KMS-11 (cell line): Measurements from ENCODE around the gene SLX1A.

Experiments used
- H2AFZ ChIP-seq: fragments of 200-600 bp; sonication (generic); 2 replicates; pipeline ENCODE4 v1.6.1; 2016; ENCODE audit warnings: antibody characterized with exemption, mixed run types, low read depth
- H3K27ac ChIP-seq: fragments of 200-600 bp; sonication (generic); 2 replicates; pipeline ENCODE4 v1.6.1; 2016; ENCODE audit warnings: mild to moderate bottlenecking, mixed run types
- H3K27me3 ChIP-seq: fragments of 200-600 bp; sonication (generic); 2 replicates; pipeline ENCODE4 v1.6.1; 2017; ENCODE audit warnings: mild to moderate bottlenecking, low read depth, mixed run types, moderate library complexity; ENCODE audit not compliant: insufficient read depth
- H3K36me3 ChIP-seq: fragments of 200-600 bp; sonication (generic); 2 replicates; pipeline ENCODE4 v1.6.1; 2017; ENCODE audit warnings: mild to moderate bottlenecking, mixed run types; ENCODE audit not compliant: insufficient read depth
- H3K4me1 ChIP-seq: fragments of 200-600 bp; sonication (generic); 2 replicates; pipeline ENCODE4 v1.6.1; 2016; ENCODE audit warnings: mild to moderate bottlenecking, low read depth, mixed run types; ENCODE audit not compliant: poor library complexity, severe bottlenecking
- H3K4me2 ChIP-seq: fragments of 200-600 bp; sonication (generic); 2 replicates; pipeline ENCODE4 v1.7.0; 2016; ENCODE audit warnings: mild to moderate bottlenecking, mixed run types
- H3K4me3 ChIP-seq: fragments of 200-600 bp; sonication (generic); IDR thresholded peaks from 2 replicates; pipeline ENCODE4 v1.6.1; 2017; ENCODE audit warnings: low read depth, low read length, mixed read lengths; ENCODE audit not compliant: insufficient read depth
- H3K79me2 ChIP-seq: fragments of 200-600 bp; sonication (generic); 2 replicates; pipeline ENCODE4 v1.6.1; 2016; ENCODE audit warnings: low read depth, mixed run types; ENCODE audit not compliant: insufficient read depth
- H3K9ac ChIP-seq: fragments of 200-600 bp; sonication (generic); 2 replicates; pipeline ENCODE4 v1.6.1; 2016; ENCODE audit warnings: mild to moderate bottlenecking, mixed run types
- H4K20me1 ChIP-seq: fragments of 200-600 bp; sonication (generic); 2 replicates; pipeline ENCODE4 v1.6.1; 2016; ENCODE audit warnings: mild to moderate bottlenecking, mixed run types; ENCODE audit not compliant: insufficient read depth
- TF ChIP-seq, protein P1 (sequence below): fragments of 200-600 bp; sonication (generic); conservative IDR thresholded peaks from 2 replicates; pipeline ENCODE4 v1.6.1; 2017; ENCODE audit warnings: low read depth, mild to moderate bottlenecking, antibody characterized with exemption, low read length, moderate library complexity, mixed read lengths

Gene SLX1A

GRCh38 chr16:30149250-30149930 is 44.3 kb upstream of the SLX1A start:
- Histone ChIP-seq H2AFZ (no peak overlapping the region), H3K9ac (no peak overlapping the region), H3K79me2 (no peaks in the 10 kb centered on the region), H3K4me2 (no peak overlapping the region), H3K27me3 (no peaks in the 10 kb centered on the region), H3K4me3 (no peak overlapping the region), H3K4me1 (no peaks in the 10 kb centered on the region), H3K27ac (no peak overlapping the region), H3K36me3 (no peaks in the 10 kb centered on the region), H4K20me1 (no peaks in the 10 kb centered on the region)
- TF ChIP-seq, protein P1, sequence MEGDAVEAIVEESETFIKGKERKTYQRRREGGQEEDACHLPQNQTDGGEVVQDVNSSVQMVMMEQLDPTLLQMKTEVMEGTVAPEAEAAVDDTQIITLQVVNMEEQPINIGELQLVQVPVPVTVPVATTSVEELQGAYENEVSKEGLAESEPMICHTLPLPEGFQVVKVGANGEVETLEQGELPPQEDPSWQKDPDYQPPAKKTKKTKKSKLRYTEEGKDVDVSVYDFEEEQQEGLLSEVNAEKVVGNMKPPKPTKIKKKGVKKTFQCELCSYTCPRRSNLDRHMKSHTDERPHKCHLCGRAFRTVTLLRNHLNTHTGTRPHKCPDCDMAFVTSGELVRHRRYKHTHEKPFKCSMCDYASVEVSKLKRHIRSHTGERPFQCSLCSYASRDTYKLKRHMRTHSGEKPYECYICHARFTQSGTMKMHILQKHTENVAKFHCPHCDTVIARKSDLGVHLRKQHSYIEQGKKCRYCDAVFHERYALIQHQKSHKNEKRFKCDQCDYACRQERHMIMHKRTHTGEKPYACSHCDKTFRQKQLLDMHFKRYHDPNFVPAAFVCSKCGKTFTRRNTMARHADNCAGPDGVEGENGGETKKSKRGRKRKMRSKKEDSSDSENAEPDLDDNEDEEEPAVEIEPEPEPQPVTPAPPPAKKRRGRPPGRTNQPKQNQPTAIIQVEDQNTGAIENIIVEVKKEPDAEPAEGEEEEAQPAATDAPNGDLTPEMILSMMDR = no peak

DNA sequence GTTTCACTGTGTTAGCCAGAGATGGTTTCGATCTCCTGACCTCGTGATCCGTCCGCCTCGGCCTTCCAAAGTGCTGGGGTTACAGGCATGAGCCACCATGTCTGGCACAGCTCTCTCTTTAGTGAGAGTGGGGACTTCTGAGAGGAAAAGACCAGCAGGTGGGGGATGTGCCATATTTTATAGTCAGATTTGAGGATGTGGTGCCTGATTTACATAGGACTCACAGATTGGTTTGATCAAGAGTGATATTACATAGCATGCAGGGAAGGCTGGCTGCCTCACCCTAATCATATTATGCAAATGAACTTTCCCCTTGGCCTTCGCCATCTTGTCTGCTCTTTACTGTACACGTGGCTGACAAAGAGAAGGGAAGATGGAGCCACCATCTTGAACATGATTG is 42.6 kb upstream of the SLX1A start:
- no peaks in the 10 kb centered on the region for H3K79me2 ChIP-seq
- H3K36me3 ChIP-seq = no peaks in the 10 kb centered on the region
- no peak overlapping the region for H3K4me3 ChIP-seq
- H3K27ac ChIP-seq = no peak overlapping the region
- no peak overlapping the region for H3K9ac ChIP-seq
- TF ChIP-seq, protein P1 = no peak
- H3K27me3 ChIP-seq = no peaks in the 10 kb centered on the region
- no peak overlapping the region for H2AFZ ChIP-seq
- no peaks in the 10 kb centered on the region for H4K20me1 ChIP-seq
- H3K4me2 ChIP-seq = no peak overlapping the region
- no peaks in the 10 kb centered on the region for H3K4me1 ChIP-seq

GRCh38 chr16:30152517-30152916 is 41.2 kb upstream of the SLX1A start:
- H3K36me3 ChIP-seq = no peaks in the 10 kb centered on the region
- H3K9ac ChIP-seq = no peak overlapping the region
- no peaks in the 10 kb centered on the region for H3K79me2 ChIP-seq
- H2AFZ ChIP-seq = no peak overlapping the region
- H3K27ac ChIP-seq = no peak overlapping the region
- H3K4me2 ChIP-seq = no peak overlapping the region
- TF ChIP-seq, protein P1 = no peak
- H3K27me3 ChIP-seq = no peaks in the 10 kb centered on the region
- H3K4me1 ChIP-seq = no peaks in the 10 kb centered on the region
- no peak overlapping the region for H3K4me3 ChIP-seq
- no peaks in the 10 kb centered on the region for H4K20me1 ChIP-seq

DNA sequence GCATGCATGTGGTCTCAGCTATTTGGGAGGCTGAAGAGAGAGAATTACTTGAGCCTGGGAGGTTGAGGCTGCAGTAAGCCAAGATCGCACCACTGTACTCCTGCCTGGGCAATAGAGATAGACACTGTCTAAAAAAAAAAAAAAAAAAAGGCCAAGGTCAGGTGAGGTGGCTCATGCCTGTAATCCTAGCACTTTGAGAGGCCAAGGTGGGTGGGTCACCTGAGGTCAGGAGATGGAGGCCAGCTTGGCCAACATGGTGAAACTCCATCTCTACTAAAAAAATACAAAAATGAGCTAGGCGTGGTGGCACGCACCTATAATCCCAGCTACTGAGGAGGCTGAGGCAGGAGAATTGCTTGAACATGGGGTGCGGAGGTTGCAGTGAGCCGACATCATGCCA is 38.5 kb upstream of the SLX1A start:
- H3K36me3 ChIP-seq = no peaks in the 10 kb centered on the region
- no peak overlapping the region for H3K4me3 ChIP-seq
- no peaks in the 10 kb centered on the region for H3K79me2 ChIP-seq
- H3K9ac ChIP-seq = no peak overlapping the region
- no peaks in the 10 kb centered on the region for H3K27me3 ChIP-seq
- TF ChIP-seq, protein P1 = no peak
- no peak overlapping the region for H3K4me2 ChIP-seq
- no peaks in the 10 kb centered on the region for H3K4me1 ChIP-seq
- H3K27ac ChIP-seq = no peak overlapping the region
- no peak overlapping the region for H2AFZ ChIP-seq
- no peaks in the 10 kb centered on the region for H4K20me1 ChIP-seq
